Neuron (in vitro differentiated cells): ENCODE results near the gene ARHGEF12.
"Not testable (repeated sequence)": the region's sequence is repeated elsewhere in the genome, so short reads cannot be mapped to it uniquely, and the experiment has no call there.

ENCODE experiments used
- H2AFZ ChIP-seq: one replicate; pipeline ENCODE4 v1.6.1; 2013; ENCODE audit warnings: low read depth, mild to moderate bottlenecking, inconsistent platforms, low read length, moderate library complexity
- H3K27me3 ChIP-seq: one replicate; pipeline ENCODE4 v1.6.1; 2013; ENCODE audit warnings: low read length; ENCODE audit not compliant: insufficient read depth
- H3K36me3 ChIP-seq: one replicate; pipeline ENCODE4 v1.6.1; 2013; ENCODE audit warnings: low read length; ENCODE audit not compliant: insufficient read depth
- H3K4me1 ChIP-seq: one replicate; pipeline ENCODE4 v1.6.1; 2013; ENCODE audit warnings: low read length; ENCODE audit not compliant: insufficient read depth
- H3K4me3 ChIP-seq: 2 replicates; pipeline ENCODE4 v1.5.1; 2013; ENCODE audit warnings: mild to moderate bottlenecking, low read length, moderate library complexity
- H3K9me3 ChIP-seq: one replicate; pipeline ENCODE4 v1.6.1; 2013; ENCODE audit warnings: low read length

ARHGEF12 gene

DNA sequence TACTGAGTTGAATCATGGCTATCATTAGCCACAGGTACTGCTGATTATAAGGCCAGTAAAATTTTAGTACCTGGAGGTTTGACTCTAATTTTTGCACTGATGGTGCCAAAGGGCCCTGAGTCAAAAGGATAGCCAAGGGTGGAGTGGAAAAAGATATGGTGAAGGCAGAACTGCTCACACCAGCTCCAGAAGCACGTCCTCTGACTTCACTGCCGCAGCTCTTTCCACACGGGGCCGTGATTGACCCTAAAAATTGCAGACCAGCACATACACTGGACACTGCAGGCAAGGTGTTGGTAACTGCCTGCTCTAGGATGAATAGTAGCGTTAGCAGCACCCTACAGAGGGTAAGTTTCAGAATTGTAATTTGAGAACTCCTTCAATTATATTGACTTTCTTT, 149.9 kb downstream of the ARHGEF12 start:
- Histone ChIP-seq H3K4me1 (no peaks in the 10 kb centered on the region), H3K4me3 (no peak overlapping the region), H3K27me3 (no peaks in the 10 kb centered on the region), H3K36me3 (peaks cover 39% of the 10 kb centered on the region), H3K9me3 (no peaks in the 10 kb centered on the region), H2AFZ (no peak overlapping the region)

DNA sequence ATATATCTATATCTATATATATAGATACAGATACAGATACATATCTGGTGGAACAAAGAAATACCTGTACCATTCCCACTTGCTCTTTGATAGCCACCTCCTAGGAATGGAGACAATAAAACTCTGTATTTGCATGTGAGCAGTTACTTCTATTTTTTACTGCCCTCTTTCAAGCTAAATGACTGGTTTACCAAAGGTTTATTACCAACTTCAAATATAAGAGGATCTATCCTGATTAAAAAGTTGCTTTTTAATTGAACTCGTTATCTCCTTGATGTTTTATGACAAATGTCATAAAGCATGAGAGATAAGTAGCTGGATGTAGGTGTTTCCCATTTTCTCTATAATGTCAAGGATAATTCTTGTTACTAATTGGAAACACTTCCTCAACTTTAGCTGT, 153.6 kb downstream of the ARHGEF12 start:
- no peak overlapping the region for H2AFZ ChIP-seq
- H3K36me3 ChIP-seq = peaks cover 16% of the 10 kb centered on the region
- H3K4me3 ChIP-seq = no peak overlapping the region
- no peaks in the 10 kb centered on the region for H3K9me3 ChIP-seq
- no peaks in the 10 kb centered on the region for H3K4me1 ChIP-seq
- no peaks in the 10 kb centered on the region for H3K27me3 ChIP-seq

DNA sequence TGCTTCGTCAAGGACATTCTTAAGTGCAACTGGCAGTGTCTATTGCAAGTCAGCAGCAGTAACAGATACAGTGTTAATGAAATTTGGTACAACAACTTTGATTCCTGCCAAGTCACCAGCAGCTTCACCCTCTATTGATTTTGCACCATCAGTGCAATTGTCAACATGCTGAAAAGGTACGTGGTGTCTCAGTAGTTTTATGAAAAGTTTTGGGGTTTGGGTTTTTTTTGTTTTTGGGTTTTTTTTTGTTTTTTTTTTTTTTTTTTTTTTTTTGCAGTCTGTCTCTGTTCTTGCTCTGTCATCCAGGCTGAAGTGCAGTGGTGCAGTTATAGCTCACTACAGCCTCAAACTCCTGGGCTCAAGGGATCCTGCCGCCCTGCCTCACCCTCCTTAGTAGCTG, 156.3 kb downstream of the ARHGEF12 start:
- Histone ChIP-seq H3K36me3 (no peaks in the 10 kb centered on the region), H3K4me1 (no peaks in the 10 kb centered on the region), H2AFZ (no peak overlapping the region), H3K27me3 (no peaks in the 10 kb centered on the region), H3K9me3 (no peaks in the 10 kb centered on the region), H3K4me3 (no peak overlapping the region)

DNA sequence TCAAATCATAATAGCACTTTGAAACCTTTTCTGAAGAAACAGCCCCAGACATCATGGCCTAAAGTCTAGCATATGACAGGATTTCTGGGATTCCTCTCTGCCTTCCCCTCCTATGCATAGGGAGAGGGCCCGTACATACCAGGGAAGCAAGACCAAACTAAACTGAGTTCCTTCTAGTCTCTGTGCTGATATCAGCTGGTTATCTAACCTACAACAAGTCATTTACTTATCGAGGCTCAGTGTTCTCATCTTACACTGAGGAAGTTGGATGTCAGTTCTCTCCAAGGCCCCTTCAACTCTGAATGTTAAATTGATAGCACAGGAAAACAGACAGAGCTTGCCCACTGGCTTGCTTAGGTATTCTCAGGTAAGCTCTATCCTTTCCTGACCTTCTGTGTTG, 158.4 kb downstream of the ARHGEF12 start:
- Histone ChIP-seq H3K9me3 (no peaks in the 10 kb centered on the region), H3K36me3 (no peaks in the 10 kb centered on the region), H3K4me1 (no peaks in the 10 kb centered on the region), H2AFZ (no peak overlapping the region), H3K4me3 (no peak overlapping the region), H3K27me3 (no peaks in the 10 kb centered on the region)

DNA sequence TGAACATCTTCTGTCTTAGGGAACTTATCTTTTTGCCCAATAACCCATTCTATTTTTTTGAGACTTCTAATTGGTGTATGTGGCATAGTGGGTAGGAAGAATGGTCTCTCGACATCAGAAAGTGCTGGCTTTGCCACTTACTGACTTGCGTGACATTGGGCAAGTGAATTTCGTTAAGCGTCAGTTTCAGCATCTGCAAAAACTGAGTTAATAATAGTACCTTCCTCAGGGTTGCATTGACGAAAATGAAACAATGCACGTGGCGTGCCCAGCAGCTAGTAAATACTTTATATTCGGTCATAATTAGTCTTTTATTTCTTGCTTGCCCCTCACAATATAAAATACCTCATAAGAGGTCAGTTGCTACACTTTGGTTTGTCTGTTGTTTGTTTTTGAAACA, 162.9 kb downstream of the ARHGEF12 start:
- Histone ChIP-seq H3K27me3 (no peaks in the 10 kb centered on the region), H3K9me3 (no peaks in the 10 kb centered on the region), H3K4me3 (no peak overlapping the region), H2AFZ (no peak overlapping the region), H3K36me3 (no peaks in the 10 kb centered on the region), H3K4me1 (no peaks in the 10 kb centered on the region)

- no peak overlapping the region for H2AFZ ChIP-seq
- no peaks in the 10 kb centered on the region for H3K9me3 ChIP-seq
- no peaks in the 10 kb centered on the region for H3K36me3 ChIP-seq
- no peaks in the 10 kb centered on the region for H3K27me3 ChIP-seq
- no peak overlapping the region for H3K4me3 ChIP-seq
- H3K4me1 ChIP-seq = no peaks in the 10 kb centered on the region
Measured at GRCh38 chr11:120499859-120500258, 163.6 kb downstream of the ARHGEF12 start.

DNA sequence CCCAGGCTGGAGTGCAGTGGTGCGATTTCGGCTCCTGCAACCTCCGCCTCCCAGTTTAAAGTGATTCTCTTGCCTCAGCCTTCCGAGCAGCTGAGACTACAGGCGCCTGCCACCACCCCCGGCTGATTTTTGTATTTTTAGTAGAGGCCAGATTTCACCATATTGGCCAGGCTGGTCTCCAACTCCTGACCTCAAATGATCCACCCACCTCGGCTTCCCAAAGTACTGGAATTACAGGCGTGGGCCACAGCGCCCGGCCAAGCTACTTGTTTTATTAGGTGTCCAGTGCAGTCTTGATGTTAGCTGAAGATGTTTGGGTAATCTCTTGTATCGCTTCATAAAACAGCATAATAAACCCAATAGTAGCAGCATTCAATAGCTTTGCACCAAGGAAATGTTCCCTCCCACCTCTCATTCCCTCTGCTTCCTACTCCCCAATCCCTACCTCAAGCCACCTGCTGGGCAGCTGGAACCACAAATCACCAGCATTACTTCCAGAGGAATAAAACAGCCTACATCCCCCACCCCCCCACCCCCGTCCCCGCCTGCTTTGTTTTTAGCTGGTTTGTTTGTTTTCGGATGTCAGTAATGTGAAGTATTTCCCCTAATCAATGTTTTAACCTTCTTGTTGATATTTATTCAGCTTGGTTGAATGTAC, 164.3 kb downstream of the ARHGEF12 start:
- H3K4me3 ChIP-seq = no peak overlapping the region
- no peaks in the 10 kb centered on the region for H3K4me1 ChIP-seq
- H2AFZ ChIP-seq = no peak overlapping the region
- no peaks in the 10 kb centered on the region for H3K36me3 ChIP-seq
- H3K27me3 ChIP-seq = no peaks in the 10 kb centered on the region
- no peaks in the 10 kb centered on the region for H3K9me3 ChIP-seq

GRCh38 chr11:120501440-120501839, 165.2 kb downstream of the ARHGEF12 start:
- H3K36me3 ChIP-seq = no peaks in the 10 kb centered on the region
- H3K4me1 ChIP-seq = no peaks in the 10 kb centered on the region
- no peak overlapping the region for H2AFZ ChIP-seq
- H3K9me3 ChIP-seq = no peaks in the 10 kb centered on the region
- H3K27me3 ChIP-seq = no peaks in the 10 kb centered on the region
- no peak overlapping the region for H3K4me3 ChIP-seq

DNA sequence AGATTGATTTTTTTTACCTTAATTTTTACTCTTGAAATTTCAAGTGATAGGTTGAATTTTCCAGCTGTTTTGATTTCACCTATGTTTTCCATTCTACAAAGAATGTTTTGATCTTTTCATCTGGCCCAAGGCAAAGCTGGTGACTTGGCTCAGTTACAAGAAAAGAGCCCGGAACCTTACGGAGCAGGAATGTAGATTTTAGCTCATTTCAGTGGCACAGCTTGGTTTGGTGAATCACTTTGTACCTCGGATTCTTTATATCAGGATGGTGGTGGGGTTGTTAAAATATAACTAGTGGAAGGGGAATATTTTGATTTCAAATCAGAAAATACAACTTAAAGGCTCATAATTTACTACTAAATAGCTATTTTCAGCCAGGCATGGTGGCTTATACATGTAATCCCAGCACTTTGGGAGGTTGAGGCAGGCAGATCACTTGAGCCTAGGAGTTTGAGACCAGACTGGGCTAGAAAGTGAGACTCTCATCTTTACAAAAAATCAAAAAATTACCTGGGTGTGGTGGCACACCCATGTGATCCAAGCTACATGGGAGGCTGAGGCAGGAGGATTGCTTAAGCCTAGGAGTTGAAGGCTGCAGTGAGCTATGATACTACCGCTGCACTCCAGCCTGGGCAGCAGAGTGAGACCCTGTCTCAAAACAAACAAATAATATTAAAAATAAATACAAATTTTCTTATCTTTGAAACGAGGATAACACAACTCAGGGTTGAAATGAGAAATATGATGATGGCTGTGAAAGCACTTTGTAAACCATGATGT, 166.0 kb downstream of the ARHGEF12 start:
- no peaks in the 10 kb centered on the region for H3K4me1 ChIP-seq
- H2AFZ ChIP-seq = no peak overlapping the region
- no peaks in the 10 kb centered on the region for H3K9me3 ChIP-seq
- no peaks in the 10 kb centered on the region for H3K27me3 ChIP-seq
- no peak overlapping the region for H3K4me3 ChIP-seq
- H3K36me3 ChIP-seq = no peaks in the 10 kb centered on the region

DNA sequence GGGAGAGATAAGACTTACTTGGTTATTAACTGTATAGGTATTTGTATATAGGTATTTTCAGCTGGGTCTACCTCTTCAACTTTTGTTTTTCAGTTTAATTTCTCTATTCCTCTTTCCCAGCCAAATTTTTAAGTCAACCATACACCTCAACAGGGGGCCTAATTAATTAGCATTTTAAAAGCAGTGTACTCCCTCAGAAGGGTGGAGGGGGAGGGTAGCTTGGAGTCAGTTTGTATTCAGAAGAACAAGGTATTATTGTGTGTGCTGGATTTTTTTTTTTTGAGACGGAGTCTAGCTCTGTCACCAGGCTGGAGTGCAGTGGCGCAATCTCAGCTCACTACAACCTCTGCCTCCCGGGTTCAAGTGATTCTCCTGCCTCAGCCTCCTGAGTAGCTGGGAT, 167.3 kb downstream of the ARHGEF12 start:
- not testable (repeated sequence) for H2AFZ ChIP-seq, H3K27me3 ChIP-seq, H3K4me3 ChIP-seq, H3K9me3 ChIP-seq, H3K4me1 ChIP-seq, H3K36me3 ChIP-seq

DNA sequence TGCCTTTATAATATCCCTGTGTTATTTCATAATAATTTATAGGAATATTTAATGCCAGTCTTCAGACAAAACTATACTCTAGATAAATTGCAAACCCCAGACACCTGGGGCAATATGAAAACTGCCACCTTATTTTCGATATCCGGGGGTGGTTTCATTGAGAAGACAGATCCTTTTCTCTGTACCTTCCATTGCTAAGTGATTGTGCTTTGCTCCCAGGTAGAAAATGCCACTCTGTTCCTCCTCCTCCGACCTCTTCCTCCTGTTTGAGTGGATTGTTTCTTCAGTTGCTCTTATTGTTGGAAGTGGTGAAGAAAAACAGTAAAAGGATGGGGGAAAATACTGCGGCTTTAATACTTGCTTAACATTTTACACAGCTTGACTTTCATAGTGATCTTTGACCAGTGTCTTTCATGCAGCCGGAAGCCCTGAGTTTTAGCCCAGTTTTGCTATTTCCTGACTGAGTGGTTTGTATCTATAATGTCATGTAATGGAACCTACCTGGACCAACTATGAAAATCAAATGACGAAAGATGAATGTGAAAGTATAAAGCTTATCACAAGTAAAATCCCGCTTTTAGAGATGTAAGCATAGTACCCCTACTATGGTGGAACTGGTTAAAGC, 169.7 kb downstream of the ARHGEF12 start:
- Histone ChIP-seq H3K36me3 (no peaks in the 10 kb centered on the region), H2AFZ (no peak overlapping the region), H3K27me3 (no peaks in the 10 kb centered on the region), H3K9me3 (no peaks in the 10 kb centered on the region), H3K4me3 (no peak overlapping the region), H3K4me1 (no peaks in the 10 kb centered on the region)

DNA sequence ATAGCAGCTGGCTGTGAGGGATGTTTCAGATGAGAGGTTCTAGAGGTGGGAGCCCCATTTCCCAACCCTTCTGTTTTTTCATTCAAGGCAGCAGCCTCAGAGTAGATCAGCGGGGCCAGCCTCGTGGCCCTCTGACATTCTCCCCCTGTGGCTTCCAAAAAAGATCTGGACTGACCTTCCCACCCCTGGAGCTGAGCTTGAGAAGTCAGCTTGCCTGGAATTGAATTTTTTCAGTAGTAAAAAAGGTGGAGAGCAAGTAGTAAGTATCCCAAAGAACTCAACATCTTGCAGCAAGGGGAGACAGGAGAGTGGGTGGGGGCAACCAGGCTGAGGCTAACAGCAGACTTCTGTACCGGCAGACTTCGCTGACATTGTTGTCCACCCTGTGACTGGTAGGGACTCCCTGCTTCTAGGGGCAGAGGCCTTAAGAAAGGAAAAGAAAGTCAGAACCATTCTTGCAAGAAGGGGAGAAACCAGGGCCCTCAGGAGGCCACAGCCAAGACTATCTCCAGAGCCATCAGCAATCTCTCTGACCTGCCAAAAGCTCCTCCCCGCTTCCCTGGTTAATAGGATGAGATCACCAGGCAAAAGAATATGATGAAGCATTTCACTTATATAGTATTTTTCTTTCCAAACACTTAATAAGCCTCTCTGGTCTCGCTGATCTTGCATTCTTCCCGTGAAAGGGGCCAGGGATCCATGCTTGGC, 173.3 kb downstream of the ARHGEF12 start:
- H3K4me1 ChIP-seq = peaks cover 4% of the 10 kb centered on the region
- no peaks in the 10 kb centered on the region for H3K36me3 ChIP-seq
- H3K27me3 ChIP-seq = no peaks in the 10 kb centered on the region
- H3K9me3 ChIP-seq = no peaks in the 10 kb centered on the region
- no peak overlapping the region for H2AFZ ChIP-seq
- H3K4me3 ChIP-seq = no peak overlapping the region
